ENCODE data around the gene PAAF1.
"Not testable (repeated sequence)": the region's sequence is repeated elsewhere in the genome, so short reads cannot be mapped to it uniquely, and the experiment has no call there.

Gene PAAF1

GRCh38 chr11:73860202-73860601 lies 16.6 kb upstream of the PAAF1 start:
- Histone ChIP-seq H3K4me1 (ENCODE audit: control insufficient read depth, insufficient read depth, low read length) (no peaks in the 10 kb centered on the region), H3K9me3 (ENCODE audit: control insufficient read depth in 2 of 2, low read length in 2 of 2) (no peaks in the 10 kb centered on the region)

GRCh38 chr11:73862986-73863385 lies 13.8 kb upstream of the PAAF1 start:
- Histone ChIP-seq H3K36me3 (ENCODE audit: control insufficient read depth in 2 of 2, insufficient read depth in 2 of 2, low read length in 2 of 2) (peaks cover 8 to 9% of the 10 kb centered on the region in 2 donors), H3K4me3 (ENCODE audit: low read length in 2 of 2) (no peak overlapping the region), H3K27ac (ENCODE audit: low read length) (no peak overlapping the region), H3K4me1 (ENCODE audit: control insufficient read depth, insufficient read depth, low read length) (no peaks in the 10 kb centered on the region), H3K9me3 (ENCODE audit: control insufficient read depth in 2 of 2, low read length in 2 of 2) (no peaks in the 10 kb centered on the region), H3K9ac (ENCODE audit: low read length in 2 of 2) (no peak overlapping the region), H3K27me3 (ENCODE audit: control insufficient read depth in 1 of 2, insufficient read depth in 2 of 2, low read length in 2 of 2) (no peaks in the 10 kb centered on the region)

More at GRCh38 chr11:73860202-73860601, 16.6 kb upstream of the PAAF1 start:
- H3K9ac ChIP-seq (ENCODE audit: low read length in 2 of 2): no peak overlapping the region
- no peak overlapping the region for H3K4me3 ChIP-seq (ENCODE audit: low read length in 2 of 2)
- no peaks in the 10 kb centered on the region for H3K27me3 ChIP-seq (ENCODE audit: control insufficient read depth in 1 of 2, insufficient read depth in 2 of 2, low read length in 2 of 2)
- peaks cover 7 to 8% of the 10 kb centered on the region in 2 donors for H3K36me3 ChIP-seq (ENCODE audit: control insufficient read depth in 2 of 2, insufficient read depth in 2 of 2, low read length in 2 of 2)
- H3K27ac ChIP-seq (ENCODE audit: low read length): no peak overlapping the region

GRCh38 chr11:73866095-73866579 lies 10.7 kb upstream of the PAAF1 start:
- H3K27me3 ChIP-seq (ENCODE audit: control insufficient read depth in 1 of 2, insufficient read depth in 2 of 2, low read length in 2 of 2): no peaks in the 10 kb centered on the region
- H3K4me3 ChIP-seq (ENCODE audit: low read length in 2 of 2): no peak overlapping the region
- no peaks in the 10 kb centered on the region for H3K9me3 ChIP-seq (ENCODE audit: control insufficient read depth in 2 of 2, low read length in 2 of 2)
- no peak overlapping the region for H3K9ac ChIP-seq (ENCODE audit: low read length in 2 of 2)
- no peak overlapping the region for H3K27ac ChIP-seq (ENCODE audit: low read length)
- H3K36me3 ChIP-seq (ENCODE audit: control insufficient read depth in 2 of 2, insufficient read depth in 2 of 2, low read length in 2 of 2): peaks cover 7 to 8% of the 10 kb centered on the region in 2 donors
- H3K4me1 ChIP-seq (ENCODE audit: control insufficient read depth, insufficient read depth, low read length): no peaks in the 10 kb centered on the region

GRCh38 chr11:73866586-73866996 lies 10.2 kb upstream of the PAAF1 start:
- H3K27me3 ChIP-seq (ENCODE audit: control insufficient read depth in 1 of 2, insufficient read depth in 2 of 2, low read length in 2 of 2): no peaks in the 10 kb centered on the region
- no peak overlapping the region for H3K27ac ChIP-seq (ENCODE audit: low read length)
- H3K9ac ChIP-seq (ENCODE audit: low read length in 2 of 2): no peak overlapping the region
- no peaks in the 10 kb centered on the region for H3K9me3 ChIP-seq (ENCODE audit: control insufficient read depth in 2 of 2, low read length in 2 of 2)
- H3K4me1 ChIP-seq (ENCODE audit: control insufficient read depth, insufficient read depth, low read length): no peaks in the 10 kb centered on the region
- H3K36me3 ChIP-seq (ENCODE audit: control insufficient read depth in 2 of 2, insufficient read depth in 2 of 2, low read length in 2 of 2): peaks cover 8 to 10% of the 10 kb centered on the region in 2 donors
- H3K4me3 ChIP-seq (ENCODE audit: low read length in 2 of 2): no peak overlapping the region

GRCh38 chr11:73869332-73869949 lies 7.4 kb upstream of the PAAF1 start:
- Histone ChIP-seq H3K27ac (ENCODE audit: low read length) (no peak overlapping the region), H3K4me3 (ENCODE audit: low read length in 2 of 2) (no peak overlapping the region), H3K4me1 (ENCODE audit: control insufficient read depth, insufficient read depth, low read length) (no peaks in the 10 kb centered on the region), H3K9ac (ENCODE audit: low read length in 2 of 2) (no peak overlapping the region), H3K27me3 (ENCODE audit: control insufficient read depth in 1 of 2, insufficient read depth in 2 of 2, low read length in 2 of 2) (no peaks in the 10 kb centered on the region), H3K9me3 (ENCODE audit: control insufficient read depth in 2 of 2, low read length in 2 of 2) (no peaks in the 10 kb centered on the region), H3K36me3 (ENCODE audit: control insufficient read depth in 2 of 2, insufficient read depth in 2 of 2, low read length in 2 of 2) (peaks cover 13 to 20% of the 10 kb centered on the region in 2 donors)

- Histone ChIP-seq H3K9me3 (ENCODE audit: control insufficient read depth in 2 of 2, low read length in 2 of 2) (no peaks in the 10 kb centered on the region), H3K9ac (ENCODE audit: low read length in 2 of 2) (no peak overlapping the region), H3K4me3 (ENCODE audit: low read length in 2 of 2) (no peak overlapping the region), H3K36me3 (ENCODE audit: control insufficient read depth in 2 of 2, insufficient read depth in 2 of 2, low read length in 2 of 2) (peaks cover 12 to 20% of the 10 kb centered on the region in 2 donors), H3K4me1 (ENCODE audit: control insufficient read depth, insufficient read depth, low read length) (peaks cover 8% of the 10 kb centered on the region), H3K27ac (ENCODE audit: low read length) (no peak overlapping the region), H3K27me3 (ENCODE audit: control insufficient read depth in 1 of 2, insufficient read depth in 2 of 2, low read length in 2 of 2) (no peaks in the 10 kb centered on the region)
Measured at GRCh38 chr11:73870261-73870660, 6.5 kb upstream of the PAAF1 start.

- peaks cover 20% of the 10 kb centered on the region for H3K4me1 ChIP-seq (ENCODE audit: control insufficient read depth, insufficient read depth, low read length)
- H3K9me3 ChIP-seq (ENCODE audit: control insufficient read depth in 2 of 2, low read length in 2 of 2): no peaks in the 10 kb centered on the region
- H3K27ac ChIP-seq (ENCODE audit: low read length): no peak overlapping the region
- H3K27me3 ChIP-seq (ENCODE audit: control insufficient read depth in 1 of 2, insufficient read depth in 2 of 2, low read length in 2 of 2): no peaks in the 10 kb centered on the region
- H3K4me3 ChIP-seq (ENCODE audit: low read length in 2 of 2): no peak overlapping the region
- H3K36me3 ChIP-seq (ENCODE audit: control insufficient read depth in 2 of 2, insufficient read depth in 2 of 2, low read length in 2 of 2): peaks cover 12 to 17% of the 10 kb centered on the region in 2 donors
- no peak overlapping the region for H3K9ac ChIP-seq (ENCODE audit: low read length in 2 of 2)
Measured at GRCh38 chr11:73872749-73873357, 3.9 kb upstream of the PAAF1 start.

GRCh38 chr11:73875380-73875779 lies 1.4 kb upstream of the PAAF1 start:
- no peak overlapping the region for H3K27ac ChIP-seq (ENCODE audit: low read length)
- H3K9ac ChIP-seq (ENCODE audit: low read length in 2 of 2): peak overlapping the region in 1 of 2 donors; percentile 99
- peaks cover 20% of the 10 kb centered on the region for H3K4me1 ChIP-seq (ENCODE audit: control insufficient read depth, insufficient read depth, low read length)

GRCh38 chr11:73875840-73876239 lies 959 bp upstream of the PAAF1 start:
- H3K27ac ChIP-seq (ENCODE audit: low read length): peak overlapping the region; percentile 82
- no peaks in the 10 kb centered on the region for H3K9me3 ChIP-seq (ENCODE audit: control insufficient read depth in 2 of 2, low read length in 2 of 2)
- H3K36me3 ChIP-seq (ENCODE audit: control insufficient read depth in 2 of 2, insufficient read depth in 2 of 2, low read length in 2 of 2): peaks cover 12 to 17% of the 10 kb centered on the region in 2 donors
- H3K4me3 ChIP-seq (ENCODE audit: low read length in 2 of 2): peak overlapping the region; percentile 78 to 99
- peak overlapping the region; percentile 97 to 99 for H3K9ac ChIP-seq (ENCODE audit: low read length in 2 of 2)
- H3K4me1 ChIP-seq (ENCODE audit: control insufficient read depth, insufficient read depth, low read length): peaks cover 20% of the 10 kb centered on the region
- no peaks in the 10 kb centered on the region for H3K27me3 ChIP-seq (ENCODE audit: control insufficient read depth in 1 of 2, insufficient read depth in 2 of 2, low read length in 2 of 2)

More at GRCh38 chr11:73875380-73875779, 1.4 kb upstream of the PAAF1 start:
- no peaks in the 10 kb centered on the region for H3K9me3 ChIP-seq (ENCODE audit: control insufficient read depth in 2 of 2, low read length in 2 of 2)
- H3K36me3 ChIP-seq (ENCODE audit: control insufficient read depth in 2 of 2, insufficient read depth in 2 of 2, low read length in 2 of 2): peaks cover 12 to 17% of the 10 kb centered on the region in 2 donors
- peak overlapping the region in 1 of 2 donors; percentile 78 for H3K4me3 ChIP-seq (ENCODE audit: low read length in 2 of 2)
- H3K27me3 ChIP-seq (ENCODE audit: control insufficient read depth in 1 of 2, insufficient read depth in 2 of 2, low read length in 2 of 2): no peaks in the 10 kb centered on the region

GRCh38 chr11:73878771-73879170 lies 2.0 kb downstream of the PAAF1 start:
- H3K4me1 ChIP-seq (ENCODE audit: control insufficient read depth, insufficient read depth, low read length): peaks cover 20% of the 10 kb centered on the region
- H3K36me3 ChIP-seq (ENCODE audit: control insufficient read depth in 2 of 2, insufficient read depth in 2 of 2, low read length in 2 of 2): peaks cover 3% of the 10 kb centered on the region in 2 donors
- no peak overlapping the region for H3K9ac ChIP-seq (ENCODE audit: low read length in 2 of 2)
- no peaks in the 10 kb centered on the region for H3K27me3 ChIP-seq (ENCODE audit: control insufficient read depth in 1 of 2, insufficient read depth in 2 of 2, low read length in 2 of 2)
- H3K27ac ChIP-seq (ENCODE audit: low read length): no peak overlapping the region
- H3K9me3 ChIP-seq (ENCODE audit: control insufficient read depth in 2 of 2, low read length in 2 of 2): no peaks in the 10 kb centered on the region
- H3K4me3 ChIP-seq (ENCODE audit: low read length in 2 of 2): no peak overlapping the region

- H3K4me1 ChIP-seq (ENCODE audit: control insufficient read depth, insufficient read depth, low read length): peaks cover 10% of the 10 kb centered on the region
- not testable (repeated sequence) for H3K9ac ChIP-seq (ENCODE audit: low read length in 2 of 2); H3K27ac ChIP-seq (ENCODE audit: low read length); H3K9me3 ChIP-seq (ENCODE audit: control insufficient read depth in 2 of 2, low read length in 2 of 2); H3K27me3 ChIP-seq (ENCODE audit: control insufficient read depth in 1 of 2, insufficient read depth in 2 of 2, low read length in 2 of 2); H3K36me3 ChIP-seq (ENCODE audit: control insufficient read depth in 2 of 2, insufficient read depth in 2 of 2, low read length in 2 of 2); H3K4me3 ChIP-seq (ENCODE audit: low read length in 2 of 2)
Measured at GRCh38 chr11:73880449-73880848, 3.6 kb downstream of the PAAF1 start.

All from stomach smooth muscle (tissue), 2 donors.